ENCODE data around the gene AKT1S1. TPM values are rescaled to one million over a fixed set of nuclear protein-coding genes. Genes with fewer than 3 reads are reported as not detected.
"Not testable (repeated sequence)": the region's sequence is repeated elsewhere in the genome, so short reads cannot be mapped to it uniquely, and the experiment has no call there.

The AKT1S1 gene
- total and polyA plus RNA-seq, 7 donors: 48.0 to 103 (median 57.7) TPM

DNA sequence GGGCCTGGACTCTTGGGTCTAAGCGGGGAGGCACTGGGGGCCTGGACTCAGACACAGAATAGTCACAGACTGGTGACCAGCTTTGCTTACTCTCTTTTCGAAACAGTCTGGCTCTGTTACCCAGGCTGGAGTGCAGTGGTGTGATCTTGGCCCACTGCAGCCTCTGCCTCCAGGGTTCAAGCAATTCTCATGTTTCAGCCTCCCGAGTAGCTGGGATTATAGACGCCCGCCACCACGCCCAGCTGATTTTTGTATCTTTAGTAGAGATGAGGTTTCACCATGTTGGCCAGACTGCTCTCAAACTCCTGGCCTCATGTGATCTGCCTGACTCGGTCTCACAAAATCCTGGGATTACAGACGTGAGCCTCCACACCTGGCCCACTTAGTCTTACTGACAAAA lies 48.0 kb downstream of the AKT1S1 start:
- no peak for DNase-seq
- H3K9me3 ChIP-seq: no peaks in the 10 kb centered on the region
- ATAC-seq: peak in 1 of 4 donors; percentile 32
- H3K4me1 ChIP-seq: peaks cover 31% of the 10 kb centered on the region
- no peaks in the 10 kb centered on the region for H3K27me3 ChIP-seq (ENCODE audit: insufficient read depth in 3 of 3, low read length in 2 of 3)
- peaks cover 0 to 64% of the 10 kb centered on the region in 2 donors for H3K36me3 ChIP-seq (ENCODE audit: insufficient read depth in 1 of 2, low read depth in 1 of 2)
- WGBS, 3 donors: 29 to 44% (median 32%) methylated on average over 8 of the region's 8 CpGs
- no peak overlapping the region for H3K4me3 ChIP-seq
- intact Hi-C loops (cut with DNase I): no loop called here
- peak overlapping the region; percentile 53 for H3K27ac ChIP-seq
- TF ChIP-seq, protein P1, sequence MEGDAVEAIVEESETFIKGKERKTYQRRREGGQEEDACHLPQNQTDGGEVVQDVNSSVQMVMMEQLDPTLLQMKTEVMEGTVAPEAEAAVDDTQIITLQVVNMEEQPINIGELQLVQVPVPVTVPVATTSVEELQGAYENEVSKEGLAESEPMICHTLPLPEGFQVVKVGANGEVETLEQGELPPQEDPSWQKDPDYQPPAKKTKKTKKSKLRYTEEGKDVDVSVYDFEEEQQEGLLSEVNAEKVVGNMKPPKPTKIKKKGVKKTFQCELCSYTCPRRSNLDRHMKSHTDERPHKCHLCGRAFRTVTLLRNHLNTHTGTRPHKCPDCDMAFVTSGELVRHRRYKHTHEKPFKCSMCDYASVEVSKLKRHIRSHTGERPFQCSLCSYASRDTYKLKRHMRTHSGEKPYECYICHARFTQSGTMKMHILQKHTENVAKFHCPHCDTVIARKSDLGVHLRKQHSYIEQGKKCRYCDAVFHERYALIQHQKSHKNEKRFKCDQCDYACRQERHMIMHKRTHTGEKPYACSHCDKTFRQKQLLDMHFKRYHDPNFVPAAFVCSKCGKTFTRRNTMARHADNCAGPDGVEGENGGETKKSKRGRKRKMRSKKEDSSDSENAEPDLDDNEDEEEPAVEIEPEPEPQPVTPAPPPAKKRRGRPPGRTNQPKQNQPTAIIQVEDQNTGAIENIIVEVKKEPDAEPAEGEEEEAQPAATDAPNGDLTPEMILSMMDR (IDR thresholded peaks at IDR 0.05): no peak

DNA sequence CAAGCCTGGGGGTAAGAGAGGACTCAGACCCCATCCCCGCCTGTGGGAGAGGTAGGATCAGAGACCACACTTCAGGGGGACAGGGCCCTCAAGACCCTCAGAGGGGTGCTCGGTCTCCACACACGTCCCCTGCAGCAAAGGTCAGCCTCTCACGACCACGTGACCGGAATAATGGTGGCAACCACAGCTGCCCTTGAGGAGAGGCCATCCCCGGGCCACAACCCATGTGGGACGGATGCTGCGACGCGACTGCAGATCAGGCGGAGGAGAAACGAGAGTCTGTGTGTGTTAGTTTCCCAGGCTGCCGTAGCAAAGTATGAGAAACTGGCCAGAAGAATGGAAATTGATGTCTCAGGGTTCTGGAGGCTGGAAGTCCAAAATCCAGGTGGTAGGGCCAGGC lies 50.1 kb downstream of the AKT1S1 start:
- TF ChIP-seq, protein P1 (IDR thresholded peaks at IDR 0.05): no peak
- 86 to 92% (median 89%) methylated on average over 14 of the region's 14 CpGs for WGBS, 3 donors

DNA sequence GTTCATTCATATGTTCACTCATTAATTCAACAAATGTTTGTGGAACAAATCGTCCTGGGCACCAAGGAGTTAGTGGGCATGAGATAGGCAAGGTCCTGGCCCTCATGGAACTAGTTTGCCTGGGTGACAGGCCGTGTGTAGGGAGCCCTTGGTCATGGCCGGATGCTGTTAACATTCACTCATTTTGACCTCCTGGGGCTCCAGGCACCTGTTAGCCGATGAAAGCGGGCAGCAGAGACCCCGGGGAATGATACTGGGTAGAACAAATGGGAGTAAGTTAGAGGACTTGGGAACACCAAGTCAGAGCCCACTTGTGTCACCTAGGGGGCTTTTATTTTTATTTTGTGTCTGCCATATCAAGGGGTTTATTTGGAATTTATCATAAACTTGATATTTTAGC lies 52.5 kb downstream of the AKT1S1 start:
- Histone ChIP-seq H3K27me3 (ENCODE audit: insufficient read depth in 3 of 3, low read length in 2 of 3) (no peaks in the 10 kb centered on the region), H3K27ac (no peak overlapping the region), H3K4me3 (no peak overlapping the region), H3K36me3 (ENCODE audit: insufficient read depth in 1 of 2, low read depth in 1 of 2) (peaks cover 0 to 59% of the 10 kb centered on the region in 2 donors), H3K4me1 (peaks cover 23% of the 10 kb centered on the region), H3K9me3 (no peaks in the 10 kb centered on the region)
- DNase-seq: no peak
- 75 to 87% (median 77%) methylated on average over 6 of the region's 6 CpGs for WGBS, 3 donors
- intact Hi-C loops (cut with DNase I): no loop called here
- no peak for ATAC-seq
- TF ChIP-seq, protein P1 (IDR thresholded peaks at IDR 0.05): no peak

More for the DNA sequence above, 50.1 kb downstream of the AKT1S1 start:
- no peak overlapping the region for H3K4me3 ChIP-seq
- DNase-seq (no peak), ATAC-seq (no peak)
- H3K27me3 ChIP-seq (ENCODE audit: insufficient read depth in 3 of 3, low read length in 2 of 3): no peaks in the 10 kb centered on the region
- peak overlapping the region; percentile 41 for H3K27ac ChIP-seq
- peaks cover 13% of the 10 kb centered on the region for H3K4me1 ChIP-seq
- H3K36me3 ChIP-seq (ENCODE audit: insufficient read depth in 1 of 2, low read depth in 1 of 2): peaks cover 0 to 65% of the 10 kb centered on the region in 2 donors
- intact Hi-C loops (cut with DNase I): no loop called here
- H3K9me3 ChIP-seq: no peaks in the 10 kb centered on the region

DNA sequence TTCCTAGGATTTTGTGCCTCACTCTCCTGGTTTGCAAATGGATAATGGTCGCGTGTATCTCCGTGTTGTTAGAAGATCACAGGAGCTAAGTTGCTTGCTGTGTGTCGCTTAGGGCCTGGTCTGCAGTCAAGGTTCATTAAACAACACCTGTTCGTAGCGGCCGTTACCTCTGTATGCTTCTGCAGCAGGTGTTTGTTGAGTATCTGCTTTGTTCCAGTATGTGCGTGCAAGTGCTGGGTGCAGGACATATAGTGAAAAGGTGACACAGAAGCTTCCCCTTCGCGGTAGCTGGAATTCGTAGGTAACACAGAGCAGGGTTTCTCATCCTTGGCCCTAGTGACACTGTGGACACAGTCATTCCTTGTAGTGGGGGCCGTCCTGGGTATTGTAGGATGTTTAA lies 53.7 kb downstream of the AKT1S1 start:
- TF ChIP-seq, protein P1 (IDR thresholded peaks at IDR 0.05): no peak
- no peak for DNase-seq
- WGBS, 3 donors: 78 to 84% (median 82%) methylated on average over 12 of the region's 12 CpGs
- Histone ChIP-seq H3K4me3 (no peak overlapping the region), H3K36me3 (ENCODE audit: insufficient read depth in 1 of 2, low read depth in 1 of 2) (peaks cover 0 to 58% of the 10 kb centered on the region in 2 donors), H3K4me1 (peaks cover 17% of the 10 kb centered on the region), H3K27me3 (ENCODE audit: insufficient read depth in 3 of 3, low read length in 2 of 3) (no peaks in the 10 kb centered on the region), H3K27ac (no peak overlapping the region), H3K9me3 (no peaks in the 10 kb centered on the region)
- no peak for ATAC-seq
- intact Hi-C loops (cut with DNase I): no loop called here

DNA sequence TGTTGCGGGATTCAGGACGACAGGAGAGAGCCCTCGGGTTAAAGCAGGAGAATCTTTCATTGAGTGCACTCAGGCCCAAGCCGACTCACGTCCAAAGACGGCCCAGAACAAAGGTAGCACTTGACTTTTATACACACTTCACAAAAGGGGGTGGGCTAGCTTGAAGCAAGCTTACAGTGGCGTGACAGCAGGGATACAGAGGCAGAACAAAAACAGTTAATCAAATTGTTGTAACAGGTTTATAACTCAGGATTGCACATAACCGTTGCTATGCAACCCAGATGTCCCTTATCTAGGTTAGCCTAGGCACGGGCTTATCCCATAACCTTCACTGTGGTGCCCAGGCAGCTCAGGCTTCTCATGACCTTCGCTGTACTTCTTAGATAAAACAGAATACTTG lies 57.0 kb downstream of the AKT1S1 start:
- H3K9me3 ChIP-seq: no peaks in the 10 kb centered on the region
- no peak overlapping the region for H3K4me3 ChIP-seq
- peaks cover 20% of the 10 kb centered on the region for H3K4me1 ChIP-seq
- peak overlapping the region; percentile 92 for H3K27ac ChIP-seq
- H3K36me3 ChIP-seq (ENCODE audit: insufficient read depth in 1 of 2, low read depth in 1 of 2): peaks cover 0 to 40% of the 10 kb centered on the region in 2 donors
- TF ChIP-seq, protein P1 (IDR thresholded peaks at IDR 0.05): no peak
- 71 to 80% (median 76%) methylated on average over 10 of the region's 10 CpGs for WGBS, 3 donors
- no peaks in the 10 kb centered on the region for H3K27me3 ChIP-seq (ENCODE audit: insufficient read depth in 3 of 3, low read length in 2 of 3)
- intact Hi-C loops (cut with DNase I): no loop called here
- ATAC-seq: no peak
- no peak for DNase-seq

DNA sequence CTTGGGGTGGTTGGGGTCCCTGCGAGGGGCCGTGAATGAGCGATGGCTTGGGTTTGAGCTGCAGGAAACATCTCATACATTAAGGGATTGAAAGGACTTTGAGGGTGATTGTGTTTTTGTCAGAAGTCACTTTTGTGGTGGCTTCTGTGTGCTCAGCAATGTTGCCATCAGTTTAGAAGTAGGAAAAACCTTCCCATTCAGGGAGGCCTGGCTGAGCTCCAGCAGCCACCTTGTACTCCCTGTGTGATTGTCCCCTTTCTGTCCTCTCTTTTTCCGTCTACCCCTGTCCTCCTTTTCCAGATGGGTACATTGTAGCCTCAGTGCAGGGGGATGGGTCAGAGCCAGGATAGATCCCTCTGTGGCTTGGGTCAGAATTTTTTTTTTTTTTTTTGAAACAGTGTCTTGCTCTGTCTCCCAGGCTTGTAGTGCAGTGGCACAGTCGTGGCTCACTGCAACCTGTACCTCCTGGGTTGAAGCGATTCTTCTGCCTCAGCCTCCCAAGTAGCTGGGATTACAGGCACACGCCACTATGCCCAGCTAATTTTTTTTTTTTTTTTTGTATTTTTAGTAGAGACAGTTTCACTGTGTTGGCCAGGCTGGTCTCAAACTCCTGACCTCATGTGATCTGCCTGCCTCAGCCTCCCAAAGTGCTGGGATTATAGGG lies 57.6 kb downstream of the AKT1S1 start:
- intact Hi-C loops (cut with DNase I): loop anchor here (2.0 to 10.0 kb wide), 5 partner anchors 13 to 325 kb away; partner anchors contain the start of genes PRMT1 (in 1 of the 2), PTOV1 (in 1 of the 2) and RPS11 (in 1 of the 2)
- peaks cover 20% of the 10 kb centered on the region for H3K4me1 ChIP-seq
- H3K27ac ChIP-seq: peak overlapping the region; percentile 92
- DNase-seq; H3K27me3 ChIP-seq (ENCODE audit: insufficient read depth in 3 of 3, low read length in 2 of 3); ATAC-seq; H3K9me3 ChIP-seq: not testable (repeated sequence)
- WGBS, 3 donors: 72 to 91% (median 76%) methylated on average over 7 of the region's 7 CpGs
- H3K4me3 ChIP-seq: peak overlapping the region; percentile 91
- H3K36me3 ChIP-seq (ENCODE audit: insufficient read depth in 1 of 2, low read depth in 1 of 2): peaks cover 0 to 40% of the 10 kb centered on the region in 2 donors

All from psoas muscle (tissue), 8 donors.